ENCODE results near the gene SLC25A30. TPM values are rescaled to one million over a fixed set of nuclear protein-coding genes. Genes with fewer than 3 reads are reported as not detected.

Gene SLC25A30
- total RNA-seq, 2 experiments from 2014 or later, result 18.9 to 21.2 TPM

- Mint-ChIP-seq H3K4me1 (ENCODE audit: low read depth) (peaks cover under 1% of the 10 kb centered on the region), H3K9me3 (no peaks in the 10 kb centered on the region), H3K27me3 (no peaks in the 10 kb centered on the region), H3K36me3 (ENCODE audit: low read depth) (no peaks in the 10 kb centered on the region), H3K4me3 (no peak overlapping the region), H3K27ac (no peak overlapping the region)
- intact Hi-C loops (cut with micrococcal nuclease), result no loop called here
- CTCF ChIA-PET, result interaction anchor here (1.2 to 1.3 kb wide), 2 partner anchors 14 to 76 kb away, joined by 3 to 7 read pairs; no protein-coding TSS in a partner anchor
- TF ChIP-seq, protein P1, sequence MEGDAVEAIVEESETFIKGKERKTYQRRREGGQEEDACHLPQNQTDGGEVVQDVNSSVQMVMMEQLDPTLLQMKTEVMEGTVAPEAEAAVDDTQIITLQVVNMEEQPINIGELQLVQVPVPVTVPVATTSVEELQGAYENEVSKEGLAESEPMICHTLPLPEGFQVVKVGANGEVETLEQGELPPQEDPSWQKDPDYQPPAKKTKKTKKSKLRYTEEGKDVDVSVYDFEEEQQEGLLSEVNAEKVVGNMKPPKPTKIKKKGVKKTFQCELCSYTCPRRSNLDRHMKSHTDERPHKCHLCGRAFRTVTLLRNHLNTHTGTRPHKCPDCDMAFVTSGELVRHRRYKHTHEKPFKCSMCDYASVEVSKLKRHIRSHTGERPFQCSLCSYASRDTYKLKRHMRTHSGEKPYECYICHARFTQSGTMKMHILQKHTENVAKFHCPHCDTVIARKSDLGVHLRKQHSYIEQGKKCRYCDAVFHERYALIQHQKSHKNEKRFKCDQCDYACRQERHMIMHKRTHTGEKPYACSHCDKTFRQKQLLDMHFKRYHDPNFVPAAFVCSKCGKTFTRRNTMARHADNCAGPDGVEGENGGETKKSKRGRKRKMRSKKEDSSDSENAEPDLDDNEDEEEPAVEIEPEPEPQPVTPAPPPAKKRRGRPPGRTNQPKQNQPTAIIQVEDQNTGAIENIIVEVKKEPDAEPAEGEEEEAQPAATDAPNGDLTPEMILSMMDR (IDR thresholded peaks at IDR 0.05), result no peak
- ATAC-seq, result no peak
- POLR2A ChIA-PET, result interaction anchor here (0.6 to 1.1 kb wide), 2 partner anchors 16 to 688 kb away, joined by 3 read pairs; no protein-coding TSS in a partner anchor
- DNase-seq, result no peak
Observed at GRCh38 chr13:45447050-45447661, 29.0 kb upstream of the SLC25A30 start.

DNA sequence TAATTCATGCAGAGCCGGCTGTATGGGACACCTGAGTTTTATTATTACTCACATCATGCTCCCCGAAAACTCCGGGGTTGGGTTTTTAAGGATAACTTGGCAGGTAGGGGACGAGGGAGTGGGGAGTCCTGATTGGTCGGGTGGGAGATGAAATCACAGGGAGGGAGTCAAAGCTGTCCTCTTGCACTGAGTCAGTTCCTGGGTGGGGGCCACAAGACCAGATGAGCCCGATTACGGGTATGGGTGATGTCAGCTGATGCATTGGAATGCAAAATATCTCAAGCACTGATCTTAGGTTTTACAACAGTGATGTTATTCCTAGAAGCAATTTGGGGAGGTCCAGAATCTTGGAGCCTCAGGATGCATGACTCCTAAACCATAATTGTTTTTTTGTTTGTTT lies 28.0 kb upstream of the SLC25A30 start:
- Mint-ChIP-seq H3K27ac (no peak overlapping the region), H3K4me1 (ENCODE audit: low read depth) (peaks cover 10% of the 10 kb centered on the region), H3K27me3 (no peaks in the 10 kb centered on the region), H3K36me3 (ENCODE audit: low read depth) (no peaks in the 10 kb centered on the region), H3K9me3 (no peaks in the 10 kb centered on the region), H3K4me3 (no peak overlapping the region)
- ATAC-seq, result no peak
- intact Hi-C loops (cut with micrococcal nuclease), result no loop called here
- CTCF ChIA-PET, result no interaction called here
- POLR2A ChIA-PET, result interaction anchor here (1.1 kb wide), 2 partner anchors 9 to 17 kb away, joined by 3 to 4 read pairs; no protein-coding TSS in a partner anchor
- no peak for DNase-seq
- TF ChIP-seq, protein P1 (IDR thresholded peaks at IDR 0.05), result no peak

GRCh38 chr13:45445053-45445452 lies 26.9 kb upstream of the SLC25A30 start:
- ChIA-PET POLR2A (no interaction called here), CTCF (no interaction called here)
- Mint-ChIP-seq H3K9me3 (no peaks in the 10 kb centered on the region), H3K36me3 (ENCODE audit: low read depth) (no peaks in the 10 kb centered on the region), H3K4me1 (ENCODE audit: low read depth) (peaks cover 12% of the 10 kb centered on the region), H3K27me3 (no peaks in the 10 kb centered on the region), H3K4me3 (no peak overlapping the region), H3K27ac (no peak overlapping the region)
- intact Hi-C loops (cut with micrococcal nuclease), result no loop called here
- TF ChIP-seq, protein P1 (IDR thresholded peaks at IDR 0.05), result no peak
- no peak for ATAC-seq
- no peak for DNase-seq

DNA sequence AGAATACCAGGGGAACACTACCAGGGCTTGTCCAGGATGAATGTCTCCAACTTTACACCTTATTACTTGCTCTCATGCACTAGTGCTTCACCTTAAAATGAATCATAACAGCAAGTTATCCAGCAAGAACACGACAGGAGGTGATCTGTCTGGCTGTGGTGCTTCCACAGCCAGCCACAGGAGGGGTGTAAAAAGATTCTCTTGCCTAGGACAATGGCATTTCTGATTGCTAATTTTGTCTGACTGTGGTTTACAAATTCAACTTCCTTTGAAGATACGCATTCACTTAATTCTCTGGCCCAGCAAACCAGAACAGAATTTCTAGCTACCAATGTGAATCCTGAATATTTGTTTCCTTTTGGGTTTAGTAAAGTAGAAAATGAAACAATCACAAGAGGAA lies 23.5 kb upstream of the SLC25A30 start:
- H3K9me3 Mint-ChIP-seq, result no peaks in the 10 kb centered on the region
- H3K27me3 Mint-ChIP-seq, result no peaks in the 10 kb centered on the region
- no peak overlapping the region for H3K27ac Mint-ChIP-seq
- POLR2A ChIA-PET, result interaction anchor here (0.7 kb wide), 1 partner anchor 20 kb away, joined by 3 read pairs; no protein-coding TSS in a partner anchor
- ATAC-seq (peak; percentile 95), DNase-seq (peak; percentile 46)
- H3K4me3 Mint-ChIP-seq, result no peak overlapping the region
- CTCF ChIA-PET, result interaction anchor here (1.1 kb wide), 1 partner anchor 70 kb away, joined by 3 read pairs; no protein-coding TSS in a partner anchor
- intact Hi-C loops (cut with micrococcal nuclease), result no loop called here
- H3K36me3 Mint-ChIP-seq (ENCODE audit: low read depth), result no peaks in the 10 kb centered on the region
- TF ChIP-seq, protein P1 (IDR thresholded peaks at IDR 0.05), result no peak
- H3K4me1 Mint-ChIP-seq (ENCODE audit: low read depth), result peaks cover 12% of the 10 kb centered on the region

- ChIA-PET POLR2A (interaction anchor here (0.8 kb wide), 1 partner anchor 21 kb away, joined by 3 read pairs; no protein-coding TSS in a partner anchor), CTCF (interaction anchor here (0.8 to 1.1 kb wide), 3 partner anchors 14 to 72 kb away, joined by 3 to 5 read pairs (median 4); no protein-coding TSS in a partner anchor)
- DNase-seq (no peak), ATAC-seq (no peak)
- Mint-ChIP-seq H3K9me3 (no peaks in the 10 kb centered on the region), H3K27me3 (no peaks in the 10 kb centered on the region), H3K4me3 (no peak overlapping the region), H3K4me1 (ENCODE audit: low read depth) (peaks cover 12% of the 10 kb centered on the region), H3K27ac (no peak overlapping the region), H3K36me3 (ENCODE audit: low read depth) (no peaks in the 10 kb centered on the region)
- TF ChIP-seq, protein P1 (IDR thresholded peaks at IDR 0.05), result no peak
- intact Hi-C loops (cut with micrococcal nuclease), result no loop called here
Observed at GRCh38 chr13:45439781-45440462, 21.7 kb upstream of the SLC25A30 start.

Measured in activated CD8-positive, alpha-beta T cell treated with anti-CD3 and anti-CD28 coated beads for 36 hours (primary cell).